IPS-18a (cell line): ENCODE data around the gene KLHDC3.

Source experiments
- H3K27ac ChIP-seq: one replicate; pipeline ENCODE4 v1.5.1; 2013; ENCODE audit warnings: low read length
- H3K27me3 ChIP-seq: one replicate; pipeline ENCODE4 v1.6.1; 2013; ENCODE audit warnings: mild to moderate bottlenecking, low read length; ENCODE audit not compliant: control insufficient read depth, insufficient read depth
- H3K36me3 ChIP-seq: one replicate; pipeline ENCODE4 v1.6.1; 2013; ENCODE audit warnings: low read depth, low read length; ENCODE audit not compliant: control insufficient read depth
- H3K4me1 ChIP-seq: one replicate; pipeline ENCODE4 v1.6.1; 2013; ENCODE audit warnings: low read depth, low read length; ENCODE audit not compliant: control insufficient read depth
- H3K4me3 ChIP-seq: one replicate; pipeline ENCODE4 v1.5.1; 2013; ENCODE audit warnings: low read length
- H3K9ac ChIP-seq: one replicate; pipeline ENCODE4 v1.6.1; 2013; ENCODE audit warnings: mild to moderate bottlenecking, low read length, moderate library complexity
- H3K9me3 ChIP-seq: one replicate; pipeline ENCODE4 v1.6.1; 2013; ENCODE audit warnings: low read depth, low read length; ENCODE audit not compliant: control insufficient read depth

The KLHDC3 gene

DNA sequence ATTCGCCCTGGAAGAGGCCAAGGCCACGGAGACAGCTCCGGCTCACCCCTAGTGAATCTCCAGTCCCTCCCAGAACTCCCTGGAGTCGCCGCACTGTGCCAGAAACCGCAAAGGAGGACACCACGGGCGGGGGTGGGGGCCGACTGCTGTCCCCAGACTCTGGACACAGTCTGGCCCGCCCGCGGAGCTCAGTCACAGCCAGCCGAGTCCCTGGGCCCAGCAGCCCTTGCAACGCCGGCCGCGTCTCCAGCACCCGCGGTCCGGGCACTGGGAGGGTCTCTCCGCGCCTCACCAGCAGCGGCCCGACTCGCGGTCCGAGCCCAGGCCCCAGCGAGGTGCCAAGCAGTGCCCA lies 35.6 kb upstream of the KLHDC3 start:
- Histone ChIP-seq H3K4me1 (peaks cover 5% of the 10 kb centered on the region), H3K27ac (no peak overlapping the region), H3K9me3 (no peaks in the 10 kb centered on the region), H3K9ac (peak overlapping the region; percentile 59), H3K36me3 (no peaks in the 10 kb centered on the region), H3K4me3 (peak overlapping the region; percentile 61), H3K27me3 (no peaks in the 10 kb centered on the region)

DNA sequence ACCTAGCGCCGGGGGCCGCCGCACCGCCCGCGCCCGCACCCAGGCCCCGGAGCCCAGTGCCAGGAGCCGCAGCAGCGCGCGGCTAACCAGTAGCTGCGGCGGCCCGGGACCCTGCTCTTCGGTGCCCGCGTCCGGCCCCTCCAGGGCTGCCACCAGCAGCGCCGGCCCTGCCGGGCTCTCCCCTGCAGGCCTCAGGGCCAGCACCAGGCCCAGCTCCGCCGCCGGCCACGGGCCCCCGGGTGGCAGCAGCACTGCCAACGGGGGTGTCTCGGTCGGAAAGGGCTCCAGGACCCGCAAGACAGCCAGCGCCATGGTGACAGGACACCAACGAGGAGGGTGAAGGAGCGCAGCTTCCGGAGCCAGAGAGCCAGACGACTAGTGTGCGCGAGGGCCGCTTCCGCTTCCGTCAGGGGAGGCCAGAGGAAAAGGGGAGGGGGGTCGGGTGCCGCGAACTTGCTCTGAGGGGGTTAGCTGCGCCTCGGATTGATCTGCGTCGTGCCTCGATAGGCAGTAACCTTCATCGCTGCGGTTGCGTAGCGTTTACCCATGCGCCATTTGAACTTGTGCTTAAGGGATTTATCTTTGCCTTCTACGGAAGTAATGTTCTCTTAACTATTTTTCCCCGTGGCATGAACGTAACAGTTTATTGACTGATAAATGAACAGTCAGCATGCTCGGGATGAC lies 35.1 kb upstream of the KLHDC3 start, which contains the start of gene PEX6:
TSS of gene PEX6 (minus strand) at position 343 of the 684 bp plus-strand sequence. CDS start at position 312, 31 bp downstream.
- H3K9ac ChIP-seq, result peak within 1 kb of the TSS; percentile 59
- H3K27ac ChIP-seq, result peak within 1 kb of the TSS; percentile 16
- peaks cover 5% of the 10 kb centered on the region for H3K4me1 ChIP-seq
- H3K27me3 ChIP-seq, result no peaks in the 10 kb centered on the region
- peak within 1 kb of the TSS; percentile 61 for H3K4me3 ChIP-seq
- no peaks in the 10 kb centered on the region for H3K36me3 ChIP-seq
- H3K9me3 ChIP-seq, result no peaks in the 10 kb centered on the region

DNA sequence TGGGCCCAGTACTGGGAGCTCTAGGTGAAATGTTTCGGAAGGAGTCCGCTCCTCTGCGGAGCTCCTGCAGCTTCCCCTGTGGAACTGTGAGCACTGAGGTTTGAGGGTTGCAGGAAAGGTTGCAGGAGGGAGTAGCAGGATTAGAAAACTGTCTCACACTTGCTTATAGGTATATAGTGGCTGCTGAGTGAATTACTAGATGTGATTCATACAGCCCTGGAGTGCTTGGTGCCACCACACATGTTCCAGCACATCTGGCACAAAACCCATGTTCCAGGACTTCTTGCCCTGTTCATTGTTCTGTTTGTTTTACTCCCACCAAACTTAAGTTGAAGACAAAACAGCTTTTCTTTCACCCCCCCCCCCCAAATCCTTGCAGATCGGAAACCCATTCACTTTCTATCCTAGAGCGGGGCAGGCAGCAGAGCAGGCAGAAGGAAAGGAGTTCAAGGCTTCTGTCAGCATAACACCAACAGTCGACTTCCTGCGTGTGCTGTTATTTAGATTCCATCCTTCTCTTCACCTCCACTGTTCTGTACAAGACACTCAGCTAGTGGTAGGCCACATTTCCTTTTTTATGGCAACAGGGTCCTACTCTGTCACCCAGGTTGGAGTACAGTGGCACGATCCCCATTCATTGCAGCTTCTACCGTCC lies 34.4 kb upstream of the KLHDC3 start:
- Histone ChIP-seq H3K9ac (peak overlapping the region; percentile 50), H3K9me3 (no peaks in the 10 kb centered on the region), H3K27me3 (no peaks in the 10 kb centered on the region), H3K36me3 (no peaks in the 10 kb centered on the region), H3K4me3 (peak overlapping the region; percentile 61), H3K27ac (peak overlapping the region; percentile 16), H3K4me1 (peaks cover 5% of the 10 kb centered on the region)

- Histone ChIP-seq H3K27me3 (no peaks in the 10 kb centered on the region), H3K27ac (no peak overlapping the region), H3K4me1 (peaks cover 5% of the 10 kb centered on the region)
These were observed 32.2 kb upstream of the KLHDC3 start for GRCh38 chr6:42981836-42982235.

DNA sequence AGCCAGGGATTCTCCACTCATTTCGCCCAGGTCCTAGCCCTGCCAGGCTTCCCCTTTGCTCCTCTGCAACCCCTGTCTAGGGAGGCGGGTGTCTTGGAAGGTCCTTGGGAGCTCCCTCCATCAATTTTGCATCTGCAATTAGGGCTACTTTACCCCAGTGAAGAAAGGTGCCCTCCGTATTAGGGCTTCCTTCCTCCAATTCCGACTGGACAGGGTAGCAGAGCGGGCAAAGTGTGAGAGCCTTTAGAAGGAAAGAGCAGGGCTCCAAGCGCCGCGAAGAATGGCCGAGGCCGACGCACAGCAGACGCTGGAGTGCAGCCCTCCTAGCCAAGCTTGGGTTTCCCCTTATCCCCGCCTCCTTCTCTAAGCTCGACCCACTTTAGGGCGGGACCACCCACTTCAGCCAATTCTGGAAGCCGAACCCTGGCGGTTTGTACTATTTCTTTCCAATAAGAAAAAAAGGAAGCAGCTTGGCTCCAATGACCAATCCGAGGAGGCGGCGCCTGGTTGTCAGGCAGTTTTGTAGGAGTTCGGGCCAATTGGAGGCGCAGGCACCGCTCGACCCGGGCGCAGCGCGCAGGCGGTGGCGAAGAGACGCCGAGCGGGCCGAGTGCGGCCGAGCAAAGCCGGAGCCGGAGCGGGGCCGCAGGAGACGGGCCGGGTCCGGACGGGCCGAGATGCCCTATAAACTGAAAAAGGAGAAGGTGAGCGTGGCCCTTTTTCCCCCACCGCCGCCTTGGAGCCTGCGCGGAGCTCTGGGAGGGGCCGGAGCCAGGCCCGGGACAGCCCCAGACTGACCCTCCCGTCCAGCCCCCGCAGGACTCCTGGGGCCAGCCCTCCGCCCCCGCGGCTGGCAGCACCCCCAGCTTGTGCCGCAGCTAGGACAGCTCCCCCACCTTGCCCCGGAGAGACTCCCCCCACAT lies 29.8 kb upstream of the KLHDC3 start, which contains the start of gene PPP2R5D:
TSS of gene PPP2R5D (plus strand) at position 570 of the 923 bp plus-strand sequence. CDS start at position 678, 108 bp downstream.
- H3K9me3 ChIP-seq, result no peaks in the 10 kb centered on the region
- H3K4me3 ChIP-seq, result peak within 1 kb of the TSS; percentile 79
- no peaks in the 10 kb centered on the region for H3K27me3 ChIP-seq
- peaks cover 5% of the 10 kb centered on the region for H3K4me1 ChIP-seq
- peak within 1 kb of the TSS; percentile 82 for H3K27ac ChIP-seq
- peak within 1 kb of the TSS; percentile 70 for H3K9ac ChIP-seq
- H3K36me3 ChIP-seq, result peaks cover 1% of the 10 kb centered on the region

More at GRCh38 chr6:42981836-42982235, 32.2 kb upstream of the KLHDC3 start:
- Histone ChIP-seq H3K36me3 (no peaks in the 10 kb centered on the region), H3K9ac (no peak overlapping the region), H3K4me3 (no peak overlapping the region), H3K9me3 (no peaks in the 10 kb centered on the region)

DNA sequence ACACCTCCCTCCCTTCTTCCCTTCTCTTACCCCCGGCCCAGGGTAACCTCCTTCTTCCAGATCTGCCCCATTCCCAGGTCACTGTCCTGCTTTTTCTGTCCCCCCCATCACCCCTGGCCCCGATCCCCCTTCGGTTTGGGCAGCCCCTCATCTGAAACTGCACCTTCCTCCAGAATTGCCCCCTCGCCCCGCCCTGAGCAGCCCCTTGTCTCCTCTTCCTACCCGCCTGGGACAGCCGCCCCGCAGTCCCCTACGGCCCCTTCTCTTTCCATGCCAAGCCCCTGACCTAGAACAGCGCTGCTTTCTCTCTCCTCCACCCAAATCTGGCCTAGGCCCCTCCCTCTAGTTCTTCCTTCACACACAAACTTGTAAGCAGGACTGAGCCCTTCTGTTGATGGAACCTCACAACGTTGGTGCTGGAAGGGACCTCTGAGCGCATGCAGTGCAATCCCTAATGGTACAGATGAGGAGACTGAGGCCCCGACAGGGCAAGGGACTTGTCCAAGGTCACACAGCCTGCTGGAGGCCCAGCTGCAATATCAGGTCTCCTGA lies 29.0 kb upstream of the KLHDC3 start:
- no peaks in the 10 kb centered on the region for H3K27me3 ChIP-seq
- peak overlapping the region; percentile 79 for H3K4me3 ChIP-seq
- H3K36me3 ChIP-seq, result peaks cover 9% of the 10 kb centered on the region
- peak overlapping the region; percentile 70 for H3K9ac ChIP-seq
- H3K27ac ChIP-seq, result no peak overlapping the region
- H3K9me3 ChIP-seq, result no peaks in the 10 kb centered on the region
- H3K4me1 ChIP-seq, result no peaks in the 10 kb centered on the region

- H3K36me3 ChIP-seq, result peaks cover 18% of the 10 kb centered on the region
- H3K9ac ChIP-seq, result no peak overlapping the region
- H3K27me3 ChIP-seq, result no peaks in the 10 kb centered on the region
- H3K9me3 ChIP-seq, result no peaks in the 10 kb centered on the region
- H3K4me1 ChIP-seq, result no peaks in the 10 kb centered on the region
- H3K4me3 ChIP-seq, result no peak overlapping the region
- H3K27ac ChIP-seq, result no peak overlapping the region
These were observed 26.3 kb upstream of the KLHDC3 start for GRCh38 chr6:42987533-42988451.

DNA sequence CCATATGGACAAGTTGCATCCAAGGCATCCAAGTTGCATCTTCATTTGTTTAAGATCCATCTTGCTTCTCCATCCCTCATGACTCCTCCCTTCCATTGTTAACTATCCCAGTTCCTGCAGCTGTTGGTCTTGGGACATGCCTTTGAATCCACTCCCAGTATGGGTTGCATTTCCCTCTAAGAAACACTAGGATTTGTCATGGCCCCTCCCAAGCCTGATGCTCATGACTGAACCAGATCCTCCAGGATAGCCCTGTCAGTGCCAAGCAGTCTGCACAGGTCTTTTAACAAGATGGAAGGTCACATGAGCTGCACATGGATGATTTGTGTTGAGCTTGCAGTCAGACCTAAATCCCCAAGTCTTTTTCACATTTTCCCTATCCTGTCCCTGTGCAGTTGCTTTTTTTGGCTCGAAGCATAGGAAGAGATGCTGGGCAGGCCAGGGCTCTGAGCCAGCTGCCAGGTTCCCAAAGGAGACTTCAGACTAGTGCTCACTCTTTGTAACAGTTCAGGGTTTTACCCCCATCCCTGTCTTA lies 25.5 kb upstream of the KLHDC3 start:
- Histone ChIP-seq H3K9me3 (no peaks in the 10 kb centered on the region), H3K9ac (no peak overlapping the region), H3K27ac (no peak overlapping the region), H3K4me1 (no peaks in the 10 kb centered on the region), H3K27me3 (no peaks in the 10 kb centered on the region), H3K36me3 (peaks cover 18% of the 10 kb centered on the region), H3K4me3 (no peak overlapping the region)

- H3K36me3 ChIP-seq, result peaks cover 18% of the 10 kb centered on the region
- no peaks in the 10 kb centered on the region for H3K27me3 ChIP-seq
- H3K4me1 ChIP-seq, result no peaks in the 10 kb centered on the region
- H3K9me3 ChIP-seq, result no peaks in the 10 kb centered on the region
- no peak overlapping the region for H3K9ac ChIP-seq
- H3K4me3 ChIP-seq, result no peak overlapping the region
- H3K27ac ChIP-seq, result no peak overlapping the region
These were observed 24.1 kb upstream of the KLHDC3 start for GRCh38 chr6:42989923-42990322.

DNA sequence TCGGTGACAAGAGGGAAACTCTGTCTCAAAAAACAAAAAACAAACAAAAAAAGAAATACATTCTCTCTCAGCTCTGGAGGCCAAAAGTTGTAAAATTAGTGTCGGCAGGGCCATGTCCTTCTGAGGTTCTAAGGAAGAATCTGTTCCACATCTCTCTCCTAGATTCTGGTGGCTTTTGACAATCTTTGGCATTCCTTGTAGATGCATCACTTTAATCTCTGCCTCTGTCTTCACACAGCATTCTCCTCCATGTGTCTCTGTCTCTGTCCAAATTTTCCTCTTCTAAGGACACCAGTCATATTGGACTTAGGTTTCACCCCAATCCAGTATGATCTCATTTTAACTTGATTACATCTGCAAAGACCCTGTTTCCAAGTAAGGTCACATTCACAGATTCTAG lies 20.6 kb upstream of the KLHDC3 start:
- Histone ChIP-seq H3K36me3 (peaks cover 18% of the 10 kb centered on the region), H3K4me3 (no peak overlapping the region), H3K9me3 (no peaks in the 10 kb centered on the region), H3K4me1 (no peaks in the 10 kb centered on the region), H3K27ac (no peak overlapping the region), H3K27me3 (no peaks in the 10 kb centered on the region), H3K9ac (no peak overlapping the region)
